G401 (cell line): Measurements from ENCODE around the gene TPST1. TPM values are rescaled to one million over a fixed set of nuclear protein-coding genes. Genes with fewer than 3 reads are reported as not detected.
"Not testable (repeated sequence)": the region's sequence is repeated elsewhere in the genome, so short reads cannot be mapped to it uniquely, and the experiment has no call there.

Experiments used
- DNase-seq: peaks from one replicate; pipeline ENCODE4 v3.0.0-alpha.2; 2015; ENCODE audit warnings: low spot score
- in situ Hi-C: cut with HindIII; loops from 2 replicates; pipeline ENCODE4 v1.10.0; 2016; ENCODE audit warnings: low sequenced_read_pairs, mixed read lengths
- total RNA-seq: library from RNA; depleted of rRNA; stranded (reverse); fragments of >200 nt; shearing (Covaris generic); gene quantifications from 2 replicates; pipeline ENCODE4 v1.2.3, GENCODE V29; 2014

TPST1 gene
- total RNA-seq, 1 experiment from 2014 or later, result 24.4 TPM

DNA sequence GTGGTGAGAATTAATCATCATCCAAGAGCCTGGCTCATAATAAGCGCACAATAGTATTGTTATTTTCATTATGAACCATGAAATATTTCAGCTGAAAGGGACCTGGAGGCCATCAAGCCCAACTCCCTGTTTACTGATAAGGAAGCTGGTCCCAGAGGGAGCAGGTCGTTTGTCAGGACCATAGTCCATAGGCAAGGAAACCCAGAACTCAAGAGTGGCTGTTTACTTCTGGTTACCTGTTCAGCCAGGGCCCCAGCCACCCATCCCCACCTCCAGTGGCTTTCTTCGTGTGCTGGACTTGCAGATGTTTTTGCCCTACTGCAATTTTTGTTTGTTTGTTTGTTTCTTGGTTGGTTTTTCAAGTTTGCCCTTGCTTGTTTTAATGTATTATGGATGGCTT is 152.0 kb downstream of the TPST1 start:
- DNase-seq, result no peak
- in situ Hi-C loops, result no loop called here

- in situ Hi-C loops, result no loop called here
- peak; percentile 87 for DNase-seq
These were observed 154.6 kb downstream of the TPST1 start for GRCh38 chr7:66359656-66360211.

DNA sequence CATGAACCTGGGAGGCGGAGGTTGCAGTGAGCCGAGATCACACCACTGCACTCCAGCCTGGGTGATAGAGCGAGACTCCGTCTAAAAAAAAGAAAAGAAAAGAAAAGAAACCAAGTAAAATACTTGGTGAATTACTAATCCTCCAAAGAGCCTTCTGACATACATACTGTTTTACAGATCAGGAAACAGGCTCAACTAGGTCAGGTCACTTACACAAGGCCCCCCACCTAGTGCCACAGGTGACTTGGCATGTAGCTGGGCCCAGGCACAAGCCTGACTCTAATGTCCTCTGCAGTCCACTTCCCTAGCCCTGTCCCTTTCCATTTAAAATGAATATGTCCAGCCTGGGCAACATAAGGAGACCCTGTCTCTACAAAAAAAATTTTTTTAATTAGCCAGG is 157.0 kb downstream of the TPST1 start:
- no peak for DNase-seq
- in situ Hi-C loops, result no loop called here

- in situ Hi-C loops, result no loop called here
- DNase-seq, result no peak
These were observed 158.5 kb downstream of the TPST1 start for GRCh38 chr7:66363635-66364034.

DNA sequence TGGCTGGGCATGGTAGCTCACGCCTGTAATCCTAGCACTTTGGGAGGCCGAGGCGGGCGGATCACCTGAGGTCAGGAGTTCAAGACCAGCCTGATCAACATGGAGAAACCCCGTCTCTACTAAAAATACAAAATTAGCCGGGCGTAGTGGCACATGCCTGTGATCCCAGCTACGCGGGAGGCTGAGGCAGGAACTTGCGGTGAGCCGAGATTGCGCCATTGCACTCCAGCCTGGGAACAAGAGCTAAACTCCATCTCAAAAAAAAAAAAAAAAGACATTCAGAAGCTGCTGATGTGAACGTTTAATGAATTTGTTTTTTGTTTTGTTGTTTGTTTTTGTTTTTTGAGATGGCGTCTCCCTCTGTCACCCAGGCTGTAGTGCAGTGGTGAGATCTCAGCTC is 159.9 kb downstream of the TPST1 start:
- DNase-seq, in situ Hi-C loops: not testable (repeated sequence)

GRCh38 chr7:66371096-66371824 is 166.1 kb downstream of the TPST1 start:
- no peak for DNase-seq
- in situ Hi-C loops, result no loop called here

- in situ Hi-C loops, DNase-seq: not testable (repeated sequence)
These were observed 169.2 kb downstream of the TPST1 start for GRCh38 chr7:66374141-66374840.

- in situ Hi-C loops, result no loop called here
- DNase-seq, result no peak
These were observed 171.3 kb downstream of the TPST1 start for GRCh38 chr7:66376264-66376945.

- in situ Hi-C loops, result no loop called here
- no peak for DNase-seq
These were observed 171.9 kb downstream of the TPST1 start for GRCh38 chr7:66377045-66377444.

DNA sequence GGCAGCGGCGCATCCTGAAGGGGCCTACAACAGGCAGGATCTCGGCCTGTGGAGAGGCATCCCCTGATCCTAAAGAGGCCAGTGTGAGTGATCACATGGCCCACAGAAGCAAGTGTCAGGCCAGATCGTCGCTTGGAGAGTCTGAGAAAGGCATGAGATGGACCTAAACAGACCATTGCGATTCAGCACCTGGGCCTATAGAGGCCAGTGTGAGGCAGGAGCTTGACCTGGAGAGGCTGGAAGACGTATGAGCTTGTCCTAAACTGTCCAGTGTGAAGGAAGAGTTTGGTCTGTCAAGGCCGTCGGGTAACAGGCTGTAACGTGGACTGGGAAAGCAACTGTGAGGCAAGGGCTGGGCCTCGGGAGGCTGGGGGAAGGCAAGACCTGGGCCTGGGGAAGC is 172.6 kb downstream of the TPST1 start:
- no peak for DNase-seq
- in situ Hi-C loops, result no loop called here

DNA sequence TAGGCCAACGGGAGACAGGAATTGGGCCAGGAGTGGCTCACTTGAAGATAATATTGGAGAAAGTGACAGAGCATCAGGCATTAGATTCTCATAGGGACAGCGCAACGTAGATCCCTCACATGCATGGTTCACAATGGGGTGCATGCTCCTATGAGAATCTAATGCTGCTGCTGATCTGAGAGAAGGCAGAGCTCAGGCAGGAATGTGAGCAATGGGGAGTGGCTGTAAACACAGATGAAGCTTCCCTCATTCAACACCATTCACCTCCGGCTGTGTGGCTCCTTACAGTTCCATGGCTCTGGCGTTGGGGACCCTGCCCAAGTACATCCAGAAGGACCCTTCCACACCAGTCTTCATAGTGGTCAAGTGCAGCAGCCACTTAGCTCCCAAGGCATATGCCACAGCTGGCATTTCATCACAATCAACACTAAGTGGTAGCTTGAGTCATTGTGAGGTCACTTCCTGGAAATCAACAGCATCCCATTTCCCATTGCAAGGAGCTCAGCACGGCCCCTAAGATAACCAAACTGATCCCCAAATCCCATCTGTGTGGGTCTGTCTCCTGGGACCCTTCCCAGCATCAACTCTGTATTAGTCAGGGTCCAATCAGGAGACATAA is 174.5 kb downstream of the TPST1 start:
- DNase-seq, result no peak
- in situ Hi-C loops, result no loop called here

GRCh38 chr7:66380272-66380888 is 175.2 kb downstream of the TPST1 start:
- no peak for DNase-seq
- in situ Hi-C loops, result no loop called here

DNA sequence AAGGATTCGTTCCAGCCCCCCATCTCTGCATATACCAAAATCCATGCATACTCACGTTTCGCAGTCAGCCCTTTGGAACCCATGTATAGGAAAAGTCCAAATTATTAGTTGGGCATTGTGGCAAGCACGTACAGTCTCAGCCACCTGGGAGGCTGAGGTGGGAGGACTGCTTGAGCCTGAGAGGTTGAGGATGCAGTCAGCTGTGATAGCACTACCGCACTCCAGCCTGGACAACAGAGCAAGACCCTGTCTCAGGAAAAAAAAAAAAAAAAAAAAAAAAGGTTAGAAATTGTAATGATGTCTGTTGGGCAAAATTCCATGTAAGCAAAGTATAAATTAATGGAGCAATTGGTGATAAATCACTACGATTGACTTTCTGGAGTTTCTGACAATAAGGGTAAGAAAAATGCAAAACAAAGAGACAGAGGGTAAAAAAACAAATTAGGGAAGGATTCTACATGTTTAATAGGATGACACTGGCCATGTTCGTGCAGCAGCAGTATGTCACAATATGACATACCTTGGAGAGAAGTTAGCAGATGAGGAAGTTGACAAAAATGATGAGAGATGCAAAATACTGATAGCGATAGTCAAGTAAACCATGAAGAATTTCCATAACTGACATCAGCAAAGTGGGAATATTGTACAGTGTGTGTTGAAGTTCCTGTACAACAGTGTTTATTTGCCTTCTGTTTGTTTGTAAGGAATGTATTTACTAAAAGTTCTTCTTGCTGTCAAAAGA is 177.2 kb downstream of the TPST1 start:
- in situ Hi-C loops, DNase-seq: not testable (repeated sequence)

DNA sequence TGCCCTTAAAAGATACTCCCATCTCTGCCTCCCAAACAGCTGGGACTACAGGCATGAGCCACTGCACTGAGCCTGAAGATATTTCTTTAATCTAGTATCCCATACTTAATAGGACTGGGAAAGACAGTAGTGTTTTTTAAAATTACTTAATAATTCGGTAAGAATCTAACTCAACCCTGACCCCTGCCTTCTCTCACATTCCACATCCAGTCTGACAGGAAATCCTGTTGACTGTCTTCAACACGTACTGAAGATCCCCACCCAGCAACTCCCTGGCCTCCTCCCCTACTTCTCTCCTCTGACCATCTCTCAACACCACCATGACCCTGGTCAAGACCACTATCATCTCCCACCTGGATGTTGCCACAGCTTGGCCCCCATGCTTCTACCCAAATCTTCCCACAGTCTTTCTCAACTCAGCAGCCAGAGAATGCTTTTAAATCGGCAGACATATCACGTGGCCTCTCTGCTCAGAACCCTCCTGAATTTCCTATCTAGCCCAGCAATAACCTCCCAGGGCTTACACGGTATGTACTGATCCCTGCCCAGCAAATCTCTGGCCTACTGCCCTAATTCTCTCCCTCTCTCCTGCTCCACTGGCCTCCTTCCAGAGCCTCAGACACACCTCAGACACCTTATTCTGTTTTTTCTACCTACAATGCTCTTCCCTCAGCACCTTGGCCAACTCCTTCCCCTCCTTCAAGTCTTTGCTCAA is 180.2 kb downstream of the TPST1 start:
- in situ Hi-C loops, result not testable (repeated sequence)
- DNase-seq, result peak; percentile 44

DNA sequence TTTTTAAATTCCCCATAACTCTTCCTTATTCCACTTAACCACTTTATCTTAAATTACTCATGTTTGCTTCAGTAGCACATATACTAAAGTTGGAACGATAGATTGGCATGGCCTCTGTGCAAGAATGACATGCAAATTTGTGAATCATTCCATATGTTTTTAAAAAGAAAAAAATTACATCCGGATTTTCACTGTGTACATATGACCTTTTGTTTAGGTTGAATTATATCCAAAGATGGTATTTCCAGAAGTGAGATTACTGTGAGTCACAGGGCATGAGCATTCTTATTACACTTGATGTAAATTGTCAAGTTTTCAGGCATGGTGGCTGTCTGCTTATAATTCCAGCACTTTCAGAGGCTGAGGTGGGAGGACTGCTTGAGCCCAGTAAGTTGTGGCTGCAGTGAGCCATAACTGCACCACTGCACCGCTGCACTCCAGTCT is 190.0 kb downstream of the TPST1 start:
- not testable (repeated sequence) for DNase-seq

DNA sequence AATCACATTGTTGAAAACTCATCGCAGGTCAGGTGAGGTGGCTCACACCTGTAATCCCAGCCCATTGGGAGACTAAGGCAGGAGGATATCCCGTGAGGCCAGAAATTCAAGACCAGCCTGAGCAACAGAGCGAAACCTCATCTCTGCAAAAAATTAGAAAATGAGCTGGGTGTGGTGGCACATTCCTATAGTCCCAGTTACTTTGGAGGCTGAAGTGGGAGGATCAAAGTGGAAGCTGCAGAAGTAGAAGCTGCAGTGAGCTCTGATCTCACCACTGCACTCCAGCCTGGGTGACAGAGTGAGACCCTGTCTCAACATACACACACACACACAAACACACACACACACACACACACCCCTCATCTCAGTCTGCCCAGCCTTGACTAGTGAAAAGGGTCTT is 190.9 kb downstream of the TPST1 start:
- DNase-seq, in situ Hi-C loops: not testable (repeated sequence)

More for the DNA sequence above, 190.0 kb downstream of the TPST1 start:
- in situ Hi-C loops, result not testable (repeated sequence)

GRCh38 chr7:66398841-66399240 is 193.7 kb downstream of the TPST1 start:
- DNase-seq, in situ Hi-C loops: not testable (repeated sequence)

DNA sequence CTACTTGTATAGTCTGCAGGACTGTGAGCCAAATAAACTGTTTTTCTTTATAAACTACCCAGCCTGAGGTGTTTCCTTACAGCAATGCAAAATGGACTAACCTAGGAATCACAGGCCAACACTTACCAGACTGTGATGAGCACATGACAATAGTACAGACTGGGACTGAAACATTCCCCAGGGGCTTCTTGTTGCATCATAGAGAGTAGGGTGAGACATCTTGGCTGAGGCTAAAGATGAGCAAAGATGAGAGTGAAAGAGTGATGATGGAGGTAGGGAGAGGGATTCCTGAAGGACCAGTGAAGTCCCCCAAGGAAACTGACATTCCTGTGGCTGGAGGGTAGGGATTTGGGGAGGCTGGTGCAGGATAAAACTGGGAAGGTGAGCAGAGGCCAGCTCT is 194.4 kb downstream of the TPST1 start:
- no peak for DNase-seq
- in situ Hi-C loops, result no loop called here
